DND-41 (cell line): ENCODE measurements around the gene JADE1.

Source experiments
- CTCF ChIP-seq: IDR thresholded peaks from 2 replicates; pipeline ENCODE4 v1.5.1; 2012; ENCODE audit warnings: borderline replicate concordance, low read length, moderate library complexity, mild to moderate bottlenecking; ENCODE audit not compliant: poor library complexity, severe bottlenecking; ENCODE audit errors: extremely low read depth
- EZH2 ChIP-seq: IDR thresholded peaks from 3 replicates; pipeline ENCODE4 v1.6.1; 2012; ENCODE audit warnings: borderline replicate concordance, low read depth, mild to moderate bottlenecking, moderate library complexity, low read length, inconsistent platforms; ENCODE audit not compliant: severe bottlenecking

- TF ChIP-seq CTCF (no peak), EZH2 (no peak)
These were observed 42.7 kb upstream of the JADE1 start for GRCh38 chr4:128766781-128767180.
